H1 (cell line): Measurements from ENCODE around the gene PDK2. TPM values are rescaled to one million over a fixed set of nuclear protein-coding genes. Genes with fewer than 3 reads are reported as not detected.

Experiments
- CTCF ChIA-PET: fragments of 300-600 bp; sonication (Branson Sonifier 250); formaldehyde crosslinking; loops from one replicate; lab custom pipeline; 2021; ENCODE audit not compliant: partially characterized antibody; lab: Charles Lee
- POLR2A ChIA-PET: fragments of 300-600 bp; sonication (Branson Sonifier 250); formaldehyde crosslinking; loops from one replicate; lab custom pipeline; 2021; ENCODE audit warnings: inconsistent platforms; ENCODE audit not compliant: partially characterized antibody; lab: Charles Lee
- DNase-seq, 2 experiments: peaks; one replicate each; pipeline versions ENCODE4 v3.0.0 to v3.0.0-alpha.2; 2010 to 2022; ENCODE audit warnings: low spot score in 2 of 2, low read depth in 1 of 2, mixed read lengths in 1 of 2
- FAIRE-seq: peaks from 2 replicates; lab custom pipeline; 2011; peaks lifted over from hg19 to GRCh38; lab: Jason Lieb, UNC
- H2AFZ ChIP-seq: 2 replicates; pipeline ENCODE4 v1.8.1; 2012; ENCODE audit warnings: low read length, inconsistent platforms
- H2AK5ac ChIP-seq: 2 replicates; pipeline ENCODE4 v1.6.1; 2013; ENCODE audit warnings: low read depth, low read length
- H2BK120ac ChIP-seq: replicated peaks from 2 replicates; pipeline ENCODE3; 2013; ENCODE audit warnings: low read depth, low read length, inconsistent platforms
- H2BK12ac ChIP-seq: 2 replicates; pipeline ENCODE4 v1.6.1; 2013; ENCODE audit warnings: low read depth, low read length
- H2BK15ac ChIP-seq: 2 replicates; pipeline ENCODE4 v1.6.1; 2013; ENCODE audit warnings: low read length
- H2BK20ac ChIP-seq: 2 replicates; pipeline ENCODE4 v1.6.1; 2013; ENCODE audit warnings: low read length
- H2BK5ac ChIP-seq: 2 replicates; pipeline ENCODE4 v1.6.1; 2013; ENCODE audit warnings: low read depth, low read length
- H3K14ac ChIP-seq: 2 replicates; pipeline ENCODE4 v1.6.1; 2013; ENCODE audit warnings: inconsistent platforms; ENCODE audit not compliant: insufficient read length
- H3K18ac ChIP-seq: 2 replicates; pipeline ENCODE4 v1.6.1; 2013; ENCODE audit warnings: low read length; ENCODE audit errors: extremely low read depth
- H3K23ac ChIP-seq: 2 replicates; pipeline ENCODE4 v1.6.1; 2013; ENCODE audit warnings: inconsistent platforms; ENCODE audit not compliant: insufficient read length
- H3K23me2 ChIP-seq: 2 replicates; pipeline ENCODE4 v1.6.1; 2013; ENCODE audit warnings: low read depth, low read length
- H3K27ac ChIP-seq: 2 replicates; pipeline ENCODE4 v1.6.1; 2011; ENCODE audit warnings: low read depth, low read length, inconsistent platforms
- H3K27me3 ChIP-seq, 4 experiments: replicated peaks in 1 of 4; 1 replicate in 1 of 4; 2 replicates in 3 of 4; pipeline versions ENCODE4 v1.6.1 to v1.8.1; 2011 to 2013; ENCODE audit warnings: low read length in 3 of 4, mild to moderate bottlenecking in 3 of 4, inconsistent platforms in 2 of 4, mixed read lengths in 2 of 4, moderate library complexity in 1 of 4; ENCODE audit not compliant: control insufficient read depth in 3 of 4, insufficient read depth in 3 of 4; ENCODE audit errors: extremely low read depth in 1 of 4
- H3K36me3 ChIP-seq, 4 experiments: 2 replicates each; pipeline versions ENCODE4 v1.6.1 to v1.8.1; 2011 to 2013; ENCODE audit warnings: mild to moderate bottlenecking in 4 of 4, low read length in 3 of 4, moderate library complexity in 2 of 4, control low read depth in 1 of 4, inconsistent platforms in 1 of 4; ENCODE audit not compliant: insufficient read depth in 4 of 4, control insufficient read depth in 2 of 4
- H3K4ac ChIP-seq: replicated peaks from 2 replicates; pipeline ENCODE3; 2013; ENCODE audit warnings: low read length, low read depth, mixed read lengths, inconsistent platforms; ENCODE audit not compliant: insufficient read length
- H3K4me1 ChIP-seq, 4 experiments: replicated peaks in 1 of 4; 1 replicate in 1 of 4; 2 replicates in 3 of 4; pipeline versions ENCODE4 v1.6.1 to v1.8.1; 2011 to 2013; ENCODE audit warnings: low read length in 3 of 4, inconsistent platforms in 2 of 4, mixed read lengths in 1 of 4; ENCODE audit not compliant: insufficient read depth in 4 of 4, control insufficient read depth in 3 of 4
- H3K4me2 ChIP-seq, 2 experiments: 2 replicates each; pipeline versions ENCODE4 v1.6.1 to v1.8.1; 2011 to 2013; ENCODE audit warnings: low read depth in 2 of 2, low read length in 2 of 2, control low read depth in 1 of 2, inconsistent platforms in 1 of 2, mild to moderate bottlenecking in 1 of 2; ENCODE audit not compliant: insufficient read depth in 1 of 2
- H3K4me3 ChIP-seq, 4 experiments: fragments of 200-600, 300-600 bp in 1 of 4; sonication (generic), shearing (Covaris generic), sonication (Bioruptor Twin) in 1 of 4; 2 replicates each; pipeline versions ENCODE4 v1.5.1 to v1.8.1; 2011 to 2016; ENCODE audit warnings: low read length in 4 of 4, low read depth in 3 of 4, control low read depth in 2 of 4, inconsistent platforms in 2 of 4, mild to moderate bottlenecking in 2 of 4, mixed read lengths in 1 of 4, moderate library complexity in 1 of 4; ENCODE audit not compliant: insufficient read depth in 2 of 4; ENCODE audit errors: extremely low read depth in 1 of 4
- H3K56ac ChIP-seq: replicated peaks from 2 replicates; pipeline ENCODE3; 2013; ENCODE audit warnings: low read depth, mild to moderate bottlenecking, mixed read lengths, low read length, inconsistent platforms; ENCODE audit not compliant: insufficient read length
- H3K79me1 ChIP-seq: 2 replicates; pipeline ENCODE4 v1.6.1; 2013; ENCODE audit warnings: low read depth, low read length, control low read depth
- H3K79me2 ChIP-seq, 2 experiments: 2 replicates each; pipeline versions ENCODE4 v1.6.1 to v1.8.1; 2012 to 2013; ENCODE audit warnings: low read length in 2 of 2, mild to moderate bottlenecking in 2 of 2, inconsistent platforms in 1 of 2; ENCODE audit not compliant: insufficient read depth in 2 of 2, control insufficient read depth in 1 of 2
- H3K9ac ChIP-seq, 4 experiments: replicated peaks in 1 of 4; 1 replicate in 1 of 4; 2 replicates in 3 of 4; pipeline versions ENCODE4 v1.6.1 to v1.8.1; 2011 to 2013; ENCODE audit warnings: low read depth in 3 of 4, low read length in 3 of 4, control low read depth in 2 of 4, mild to moderate bottlenecking in 2 of 4, moderate library complexity in 2 of 4, inconsistent platforms in 1 of 4; ENCODE audit errors: extremely low read depth in 1 of 4
- H3K9me3 ChIP-seq, 2 experiments: 2 replicates each; pipeline versions ENCODE4 v1.6.1 to v1.8.1; 2012 to 2013; ENCODE audit warnings: mild to moderate bottlenecking in 2 of 2, moderate library complexity in 2 of 2, control low read depth in 1 of 2, inconsistent platforms in 1 of 2, low read depth in 1 of 2, low read length in 1 of 2, mixed read lengths in 1 of 2; ENCODE audit not compliant: insufficient read depth in 2 of 2
- H4K20me1 ChIP-seq, 2 experiments: replicated peaks in 1 of 2; 2 replicates each; pipeline versions ENCODE3 to v1.8.1; 2011 to 2013; ENCODE audit warnings: inconsistent platforms in 2 of 2, low read length in 2 of 2, mild to moderate bottlenecking in 1 of 2; ENCODE audit not compliant: insufficient read depth in 2 of 2, control insufficient read depth in 1 of 2
- H4K5ac ChIP-seq: 2 replicates; pipeline ENCODE4 v1.6.1; 2013; ENCODE audit warnings: low read length, low read depth, mixed read lengths, inconsistent platforms; ENCODE audit not compliant: insufficient read length
- H4K8ac ChIP-seq: 2 replicates; pipeline ENCODE4 v1.8.0; 2013; ENCODE audit warnings: mild to moderate bottlenecking, moderate library complexity, low read length, inconsistent platforms; ENCODE audit not compliant: insufficient read depth; ENCODE audit errors: extremely low read depth
- H4K91ac ChIP-seq: replicated peaks from 2 replicates; pipeline ENCODE3; 2013; ENCODE audit warnings: low read length, mixed read lengths, inconsistent platforms; ENCODE audit not compliant: insufficient read length
- EP300 ChIP-seq, 2 experiments: IDR thresholded peaks; 1 replicate in 1 of 2; 2 replicates in 1 of 2; pipeline ENCODE4 v1.6.1; 2011 to 2012; ENCODE audit warnings: low read depth in 2 of 2, low read length in 2 of 2, mild to moderate bottlenecking in 2 of 2, borderline replicate concordance in 1 of 2, inconsistent platforms in 1 of 2, moderate library complexity in 1 of 2
- GABPA ChIP-seq: IDR thresholded peaks from 2 replicates; pipeline ENCODE4 v1.6.1; 2011; ENCODE audit warnings: mild to moderate bottlenecking, low read length, moderate library complexity, borderline replicate concordance; ENCODE audit not compliant: insufficient read depth
- HDAC2 ChIP-seq, 2 experiments: fragments of 300-600 bp in 1 of 2; sonication (generic) in 1 of 2; IDR thresholded peaks; 2 replicates each; pipeline ENCODE4 v1.6.1; 2011 to 2012; ENCODE audit warnings: low read depth in 2 of 2, low read length in 2 of 2, mild to moderate bottlenecking in 2 of 2, moderate library complexity in 2 of 2, borderline replicate concordance in 1 of 2, inconsistent platforms in 1 of 2
- SP2 ChIP-seq: IDR thresholded peaks from 2 replicates; pipeline ENCODE4 v1.6.1; 2012; ENCODE audit warnings: mild to moderate bottlenecking, low read length, inconsistent platforms
- SUZ12 ChIP-seq: fragments of 200-600 bp; sonication (generic); IDR thresholded peaks from 2 replicates; pipeline ENCODE4 v1.6.1; 2012; ENCODE audit warnings: mild to moderate bottlenecking, inconsistent platforms, low read length, moderate library complexity, mixed read lengths
- TCF12 ChIP-seq: IDR thresholded peaks from 2 replicates; pipeline ENCODE4 v1.6.1; 2011; ENCODE audit warnings: low read depth, mild to moderate bottlenecking, low read length
- TEAD4 ChIP-seq: IDR thresholded peaks from 2 replicates; pipeline ENCODE4 v1.6.1; 2012; ENCODE audit warnings: low read depth, low read length, inconsistent platforms, mixed read lengths
- WGBS, 2 experiments: shearing (Covaris generic) in 1 of 2; methylation state at CpG; one replicate each; pipeline versions ENCODE4 v1.1.6 to v1.1.7; 2013 to 2015; ENCODE audit warnings: low lambda C conversion rate in 2 of 2, mixed read lengths in 2 of 2, inconsistent platforms in 1 of 2, low coverage in 1 of 2, missing lambda C conversion rate in 1 of 2; ENCODE audit not compliant: insufficient replicate concordance in 2 of 2, insufficient coverage in 1 of 2, insufficient read length in 1 of 2; ENCODE audit errors: extremely low coverage in 1 of 2, missing lambda C conversion rate in 1 of 2; 5-methylcytosine and 5-hydroxymethylcytosine counted together
- polyA plus RNA-seq, 7 experiments: library from polyadenylated mRNA; depleted of rRNA in 3 of 7; stranded (reverse) in 5 of 7; unstranded in 2 of 7; fragments of >200 nt in 5 of 7; fragments of 200-250 nt in 2 of 7; gene quantifications; 1 replicate in 5 of 7; 2 replicates in 1 of 7; 4 replicates in 1 of 7; pipeline versions ENCODE4 v1.2.1 to v1.2.3, GENCODE V29; 2011 to 2013; ENCODE audit warnings: missing spikeins in 2 of 7, mixed read lengths in 2 of 7
- total RNA-seq: library from RNA; stranded (reverse); fragmentation: NEBNext Ultra II Directional; extraction: Animal tissue kit (Norgen Biotek cat#: 25700); gene quantifications from 2 replicates; pipeline ENCODE4 v1.2.1, GENCODE V29; 2021
- TF ChIP-seq, protein P1 (sequence below): IDR thresholded peaks from 2 replicates; pipeline ENCODE4 v1.6.1; 2011; ENCODE audit warnings: low read depth, mild to moderate bottlenecking, low read length; ENCODE audit not compliant: insufficient read depth
- TF ChIP-seq, protein P2 (sequence below): IDR thresholded peaks from 2 replicates; pipeline ENCODE4 v1.6.1; 2011; ENCODE audit warnings: low read length, improper control_type of control experiment

The PDK2 gene
- total and polyA plus RNA-seq, 2 of the 8 experiments (the other 6 are each of a cell fraction or from before 2014, with no cell fraction given), result 18.3 to 121 TPM

DNA sequence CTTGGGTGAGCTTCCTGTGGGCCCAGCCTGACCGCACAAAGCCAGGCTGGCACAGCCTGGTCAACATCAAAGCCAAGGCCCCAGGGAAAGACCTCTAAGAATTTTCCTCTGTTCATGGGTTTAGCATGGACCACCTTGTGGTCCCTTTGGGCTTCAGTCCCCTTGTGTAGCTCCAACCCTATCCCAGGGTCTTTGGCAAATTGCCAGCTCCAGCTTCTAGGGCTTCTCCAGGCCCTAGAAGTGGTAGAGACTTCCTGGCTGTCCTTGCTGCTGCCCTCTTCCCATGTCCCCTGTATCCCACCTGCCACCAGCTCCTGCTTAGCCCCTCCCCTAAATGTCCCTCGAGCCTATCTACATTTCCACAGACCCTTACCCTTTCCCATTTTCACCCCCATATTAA lies 49.0 kb upstream of the PDK2 start:
- Histone ChIP-seq H3K4ac (no peak overlapping the region), H3K18ac (no peak overlapping the region), H2AK5ac (no peak overlapping the region), H2BK20ac (no peak overlapping the region), H3K79me1 (no peaks in the 10 kb centered on the region), H3K4me2 (no peak overlapping the region), H2BK120ac (no peak overlapping the region), H3K79me2 (no peaks in the 10 kb centered on the region), H3K9ac (no peak overlapping the region), H2BK5ac (no peak overlapping the region), H3K27me3 (no peaks in the 10 kb centered on the region), H4K20me1 (no peaks in the 10 kb centered on the region), H2AFZ (no peak overlapping the region), H3K4me1 (peaks cover 0 to 11% (median 7%) of the 10 kb centered on the region in 4 experiments; a peak in 6 of 7 replicates), H3K23me2 (no peaks in the 10 kb centered on the region), H3K23ac (no peak overlapping the region), H3K4me3 (no peak overlapping the region), H3K9me3 (no peaks in the 10 kb centered on the region), H2BK15ac (no peak overlapping the region), H3K14ac (no peak overlapping the region), H4K8ac (no peak overlapping the region), H3K27ac (no peak overlapping the region), H2BK12ac (0 out of 2 replicates have a peak overlapping the region, but pooled peaks have one; percentile 52), H3K56ac (no peak overlapping the region), H3K36me3 (no peaks in the 10 kb centered on the region), H4K5ac (no peak overlapping the region), H4K91ac (no peak overlapping the region)
- 82% methylated on average over 2 of the region's 2 CpGs; no CpG with 5 or more reads in 1 of the 2 experiments for WGBS, 2 experiments
- ChIA-PET CTCF (interaction anchor here (0.7 to 1.9 kb wide), 8 partner anchors 10 to 48 kb away, joined by 3 to 11 read pairs (median 4); partner anchors contain the start of gene ITGA3), POLR2A (interaction anchor here (0.6 to 1.5 kb wide), 3 partner anchors 9 to 328 kb away, joined by 3 to 8 read pairs (median 4); partner anchors contain the start of gene ITGA3)
- TF ChIP-seq HDAC2 (IDR thresholded peaks at IDR 0.05; ENCODE audit: borderline replicate concordance in 1 of 2, low read depth in 2 of 2, low read length in 2 of 2) (no peak), TCF12 (no peak), SUZ12 (no peak), GABPA (no peak), EP300 (IDR thresholded peaks at IDR 0.05; ENCODE audit: borderline replicate concordance in 1 of 2, low read depth in 2 of 2, low read length in 2 of 2) (no peak), SP2 (no peak), TEAD4 (no peak)
- TF ChIP-seq, protein P1, sequence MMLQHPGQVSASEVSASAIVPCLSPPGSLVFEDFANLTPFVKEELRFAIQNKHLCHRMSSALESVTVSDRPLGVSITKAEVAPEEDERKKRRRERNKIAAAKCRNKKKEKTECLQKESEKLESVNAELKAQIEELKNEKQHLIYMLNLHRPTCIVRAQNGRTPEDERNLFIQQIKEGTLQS, result no peak
- TF ChIP-seq, protein P2, sequence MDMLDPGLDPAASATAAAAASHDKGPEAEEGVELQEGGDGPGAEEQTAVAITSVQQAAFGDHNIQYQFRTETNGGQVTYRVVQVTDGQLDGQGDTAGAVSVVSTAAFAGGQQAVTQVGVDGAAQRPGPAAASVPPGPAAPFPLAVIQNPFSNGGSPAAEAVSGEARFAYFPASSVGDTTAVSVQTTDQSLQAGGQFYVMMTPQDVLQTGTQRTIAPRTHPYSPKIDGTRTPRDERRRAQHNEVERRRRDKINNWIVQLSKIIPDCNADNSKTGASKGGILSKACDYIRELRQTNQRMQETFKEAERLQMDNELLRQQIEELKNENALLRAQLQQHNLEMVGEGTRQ, result no peak
- FAIRE-seq, result no peak
- DNase-seq, result no peak
